GM13977 (cell line): ENCODE data around the gene TPMT.

ENCODE experiments used
- DNase-seq: peaks from one replicate; pipeline ENCODE4 v3.0.0; 2012; ENCODE audit warnings: low spot score
- in situ Hi-C: fragments of 300-500 bp; cut with MboI; formaldehyde crosslinking; loops from one replicate; pipeline ENCODE4 v1.12.0; 2022; ENCODE audit warnings: low sequenced_read_pairs, low pct_unique_long_range_greater_than_20kb, mixed read lengths, inconsistent platforms; ENCODE audit not compliant: unreplicated experiment
- TF ChIP-seq, protein P1 (sequence below): IDR thresholded peaks from 2 replicates; pipeline ENCODE4 v1.5.1; 2012; ENCODE audit warnings: mild to moderate bottlenecking, control low read depth; ENCODE audit not compliant: insufficient read depth; ENCODE audit errors: extremely low read depth, missing control alignments

TPMT gene

DNA sequence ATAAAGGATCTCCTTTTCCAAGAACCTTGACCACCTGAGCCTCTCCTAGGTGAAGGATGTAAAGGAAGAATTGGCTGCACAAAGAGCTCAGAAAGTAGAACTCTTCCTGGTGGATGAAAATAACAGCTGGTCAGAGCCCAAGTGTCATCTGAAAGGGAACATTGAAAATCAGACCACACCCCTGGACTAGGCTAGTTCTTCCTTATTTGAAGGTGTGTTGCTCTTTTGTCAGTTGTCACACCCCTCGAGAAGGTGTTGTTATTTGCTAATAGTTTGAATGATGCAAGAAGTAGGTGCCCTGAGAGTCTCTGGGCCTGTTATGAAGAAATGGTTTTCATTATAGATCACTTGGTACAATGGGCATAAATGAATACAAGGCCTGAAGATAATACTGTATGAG lies 63.5 kb downstream of the TPMT start:
- no peak for DNase-seq
- TF ChIP-seq, protein P1, sequence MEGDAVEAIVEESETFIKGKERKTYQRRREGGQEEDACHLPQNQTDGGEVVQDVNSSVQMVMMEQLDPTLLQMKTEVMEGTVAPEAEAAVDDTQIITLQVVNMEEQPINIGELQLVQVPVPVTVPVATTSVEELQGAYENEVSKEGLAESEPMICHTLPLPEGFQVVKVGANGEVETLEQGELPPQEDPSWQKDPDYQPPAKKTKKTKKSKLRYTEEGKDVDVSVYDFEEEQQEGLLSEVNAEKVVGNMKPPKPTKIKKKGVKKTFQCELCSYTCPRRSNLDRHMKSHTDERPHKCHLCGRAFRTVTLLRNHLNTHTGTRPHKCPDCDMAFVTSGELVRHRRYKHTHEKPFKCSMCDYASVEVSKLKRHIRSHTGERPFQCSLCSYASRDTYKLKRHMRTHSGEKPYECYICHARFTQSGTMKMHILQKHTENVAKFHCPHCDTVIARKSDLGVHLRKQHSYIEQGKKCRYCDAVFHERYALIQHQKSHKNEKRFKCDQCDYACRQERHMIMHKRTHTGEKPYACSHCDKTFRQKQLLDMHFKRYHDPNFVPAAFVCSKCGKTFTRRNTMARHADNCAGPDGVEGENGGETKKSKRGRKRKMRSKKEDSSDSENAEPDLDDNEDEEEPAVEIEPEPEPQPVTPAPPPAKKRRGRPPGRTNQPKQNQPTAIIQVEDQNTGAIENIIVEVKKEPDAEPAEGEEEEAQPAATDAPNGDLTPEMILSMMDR, result no peak
- in situ Hi-C loops, result no loop called here

DNA sequence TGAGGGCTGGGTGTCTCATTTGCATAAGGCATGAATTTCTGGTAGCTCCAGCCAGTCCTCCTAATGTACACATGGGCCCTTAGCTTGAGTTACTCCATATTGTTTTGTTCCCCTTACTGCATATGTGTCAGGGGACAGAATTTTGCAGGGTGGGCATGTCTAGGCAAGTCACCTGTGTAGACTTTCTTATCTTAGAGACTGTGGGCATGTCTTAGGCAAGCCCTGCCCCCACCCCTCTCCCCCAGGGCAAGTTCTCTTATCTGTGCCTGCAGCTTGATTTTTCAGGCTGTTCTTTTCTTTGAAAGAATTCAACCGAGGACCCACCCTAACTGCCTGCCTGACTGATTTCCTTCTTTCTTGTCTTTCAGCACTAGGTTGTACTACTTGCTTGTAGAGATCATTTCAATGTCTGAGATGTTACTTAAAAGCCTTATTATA lies 64.5 kb downstream of the TPMT start:
- in situ Hi-C loops, result no loop called here
- TF ChIP-seq, protein P1, result no peak

DNA sequence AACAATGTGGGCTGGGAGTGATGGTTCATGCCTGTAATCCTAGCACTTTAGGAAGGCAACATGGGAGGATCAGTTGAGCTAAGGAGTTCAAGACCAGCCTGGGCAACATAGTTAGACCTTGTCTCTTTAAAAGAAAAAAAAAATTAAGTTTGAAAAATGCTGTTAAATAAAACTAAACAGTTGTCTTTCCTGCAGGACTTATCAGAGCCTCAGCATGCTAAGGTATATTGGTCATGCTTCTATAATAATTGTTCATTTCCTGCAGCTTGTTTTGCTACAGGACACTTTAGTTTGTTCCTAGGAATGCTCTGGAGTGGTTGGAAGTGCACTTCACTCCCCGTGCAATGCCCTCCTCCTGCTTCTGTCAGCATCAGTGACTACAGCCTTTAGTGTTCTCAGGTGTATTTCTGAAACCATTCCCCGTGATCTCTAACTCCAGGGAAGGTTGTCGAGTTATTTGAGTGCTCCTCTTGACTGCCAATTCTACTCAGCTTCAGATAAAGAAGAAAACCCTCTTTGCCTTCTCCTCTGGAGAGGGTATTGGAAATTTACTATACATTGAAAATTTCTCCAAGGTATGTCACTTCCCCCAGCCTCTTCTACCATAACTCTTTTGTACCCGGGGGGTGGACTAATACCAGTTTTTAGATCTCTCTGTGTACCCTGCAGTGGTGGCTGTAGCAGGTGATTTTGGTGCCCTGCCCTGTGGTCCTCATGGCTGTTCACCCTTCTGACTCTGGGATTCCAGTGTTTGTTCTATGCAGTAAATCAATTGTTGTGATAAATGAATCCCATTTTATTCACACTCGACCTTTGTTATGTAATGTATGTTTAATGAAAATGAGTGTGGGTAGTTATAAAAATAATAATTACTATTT lies 66.2 kb downstream of the TPMT start:
- in situ Hi-C loops, result no loop called here
- TF ChIP-seq, protein P1, result no peak
- no peak for DNase-seq

More for the DNA sequence above, 64.5 kb downstream of the TPMT start:
- DNase-seq, result no peak

DNA sequence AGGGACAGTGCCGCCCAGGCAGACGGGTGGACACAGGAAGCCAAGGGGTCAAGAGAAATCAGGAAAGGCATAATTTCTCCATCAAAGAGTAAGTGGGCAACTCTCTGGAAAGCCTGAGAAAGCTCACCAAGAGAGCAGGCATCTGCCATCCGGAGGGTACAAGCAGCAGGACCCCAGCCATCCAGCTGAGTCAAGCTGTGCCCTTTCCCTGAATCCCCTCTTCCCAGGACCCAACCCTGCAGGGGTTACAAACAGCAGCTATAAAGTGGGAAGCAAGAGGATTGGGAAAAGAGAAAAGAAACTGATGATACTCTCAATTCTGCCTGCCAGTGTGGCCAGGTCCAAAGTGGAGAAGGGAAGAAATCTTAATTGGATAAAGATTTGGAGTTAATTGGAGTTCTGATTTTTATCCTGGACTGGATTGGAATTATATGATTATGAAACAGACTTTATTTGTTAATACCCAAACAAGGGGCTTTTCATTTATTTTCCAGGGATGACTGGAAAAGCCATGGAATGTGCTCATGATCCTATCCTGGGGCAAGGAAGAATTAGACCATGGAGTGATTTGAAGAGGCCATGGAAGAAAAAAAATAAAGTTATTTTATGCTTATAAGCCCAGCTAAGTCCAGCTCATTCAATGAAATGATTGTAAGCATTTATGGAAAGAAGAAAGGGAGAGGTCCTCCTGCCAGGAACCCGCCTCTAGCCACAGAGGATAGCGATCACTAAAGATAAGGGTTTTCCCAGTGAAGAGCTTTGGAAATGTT lies 67.3 kb downstream of the TPMT start:
- TF ChIP-seq, protein P1, result no peak
- in situ Hi-C loops, result no loop called here
- no peak for DNase-seq

GRCh38 chr6:18081025-18081668 lies 73.7 kb downstream of the TPMT start:
- TF ChIP-seq, protein P1, result no peak
- in situ Hi-C loops, result no loop called here
- no peak for DNase-seq

DNA sequence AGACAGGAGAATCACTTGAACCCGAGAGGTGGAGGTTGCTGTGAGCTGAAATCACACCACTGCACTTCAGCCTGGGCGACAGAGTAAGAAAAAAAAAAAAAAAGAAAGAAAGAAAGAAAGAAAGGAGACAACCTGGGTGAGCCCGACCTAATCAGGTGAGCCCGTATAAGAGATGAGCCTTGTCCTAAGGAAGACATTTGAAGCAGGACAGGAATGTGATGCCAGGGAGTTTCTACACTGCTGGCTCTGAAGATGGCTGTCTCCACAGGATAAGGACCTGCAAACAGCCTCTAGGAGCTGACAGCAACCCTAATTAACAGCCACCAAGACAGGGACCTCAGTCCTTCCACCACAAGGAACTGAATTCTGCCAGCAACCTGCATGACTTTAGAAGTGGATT lies 74.3 kb downstream of the TPMT start:
- in situ Hi-C loops, result no loop called here
- TF ChIP-seq, protein P1, result no peak
- DNase-seq, result no peak
